HepG2 (cell line): ENCODE data around the gene PIEZO1. TPM values are rescaled to one million over a fixed set of nuclear protein-coding genes. Genes with fewer than 3 reads are reported as not detected.

Source experiments
- FIP1L1 ChIP-seq: fragments of 200-400 bp; formaldehyde crosslinking; IDR thresholded peaks from 2 replicates; pipeline ENCODE4 v1.6.1; 2018; ENCODE audit warnings: low read depth, mild to moderate bottlenecking, low read length, moderate library complexity, borderline replicate concordance; ENCODE audit not compliant: insufficient read depth
- FOXC1 ChIP-seq: sonication (generic); formaldehyde crosslinking; IDR thresholded peaks from 2 replicates; pipeline ENCODE4 v1.8.0; 2022; ENCODE audit warnings: mild to moderate bottlenecking, missing genetic modification reagents, borderline replicate concordance
- HNF1B ChIP-seq: sonication (generic); formaldehyde crosslinking; IDR thresholded peaks from 2 replicates; pipeline ENCODE4 v1.5.1; 2020; ENCODE audit warnings: mild to moderate bottlenecking, moderate library complexity, missing genetic modification reagents
- HNRNPLL ChIP-seq: fragments of 200-400 bp; formaldehyde crosslinking; IDR thresholded peaks from 2 replicates; pipeline ENCODE4 v1.6.1; 2017; ENCODE audit warnings: mild to moderate bottlenecking, low read depth, low read length; ENCODE audit not compliant: poor library complexity, severe bottlenecking
- MED8 ChIP-seq: sonication (generic); formaldehyde crosslinking; IDR thresholded peaks from 2 replicates; pipeline ENCODE4 v1.8.1; 2023; ENCODE audit warnings: mild to moderate bottlenecking, missing genetic modification reagents; ENCODE audit not compliant: insufficient replicate concordance
- MEIS1 ChIP-seq: sonication (generic); formaldehyde crosslinking; IDR thresholded peaks from 2 replicates; pipeline ENCODE4 v1.9.0; 2021; ENCODE audit warnings: mild to moderate bottlenecking, missing genetic modification reagents, moderate library complexity, borderline replicate concordance
- MYNN ChIP-seq: sonication (generic); formaldehyde crosslinking; IDR thresholded peaks from 2 replicates; pipeline ENCODE4 v1.4.0; 2020; ENCODE audit warnings: mild to moderate bottlenecking, low read depth, missing genetic modification reagents
- NCOA5 ChIP-seq: sonication (generic); formaldehyde crosslinking; IDR thresholded peaks from 2 replicates; pipeline ENCODE4 v1.4.0; 2020; ENCODE audit warnings: missing genetic modification reagents
- NR2F6 ChIP-seq, 2 experiments: IDR thresholded peaks; 2 replicates each; pipeline ENCODE4 v1.6.1; 2016; ENCODE audit warnings: antibody characterized with exemption in 1 of 2, mild to moderate bottlenecking in 1 of 2
- WIZ ChIP-seq: sonication (generic); formaldehyde crosslinking; IDR thresholded peaks from 2 replicates; pipeline ENCODE4 v1.5.1; 2020; ENCODE audit warnings: mild to moderate bottlenecking, missing genetic modification reagents
- ZNF460 ChIP-seq: sonication (generic); formaldehyde crosslinking; IDR thresholded peaks from 2 replicates; pipeline ENCODE4 v1.5.1; 2020; ENCODE audit warnings: missing genetic modification reagents, mild to moderate bottlenecking, borderline replicate concordance
- ZNF468 ChIP-seq: sonication (generic); formaldehyde crosslinking; IDR thresholded peaks from 2 replicates; pipeline ENCODE4 v1.8.0; 2022; ENCODE audit warnings: mild to moderate bottlenecking, moderate library complexity, missing genetic modification reagents
- ZNF605 ChIP-seq: sonication (generic); formaldehyde crosslinking; IDR thresholded peaks from 2 replicates; pipeline ENCODE4 v1.8.0; 2022; ENCODE audit warnings: mild to moderate bottlenecking, missing genetic modification reagents
- ZNF709 ChIP-seq: sonication (generic); formaldehyde crosslinking; IDR thresholded peaks from 2 replicates; pipeline ENCODE4 v1.5.0; 2020; ENCODE audit warnings: mild to moderate bottlenecking, missing genetic modification reagents
- ZNF772 ChIP-seq: sonication (generic); formaldehyde crosslinking; IDR thresholded peaks from 2 replicates; pipeline ENCODE4 v1.5.0; 2020; ENCODE audit warnings: mild to moderate bottlenecking, missing genetic modification reagents
- polyA plus RNA-seq, 8 experiments: library from polyadenylated mRNA; depleted of rRNA in 3 of 8; stranded (reverse) in 7 of 8; unstranded in 1 of 8; fragments of >200 nt; fragmentation: Illumina TruSeq in 4 of 8; extraction: Trizol in 4 of 8; gene quantifications; 2 replicates each; pipeline versions ENCODE4 v1.2.1 to v1.2.3, GENCODE V29; 2011 to 2016; ENCODE audit warnings: low read depth in 4 of 8, missing spikeins in 1 of 8, mixed read lengths in 1 of 8; ENCODE audit not compliant: insufficient read depth in 1 of 8
- total RNA-seq, 5 experiments: library from RNA; depleted of rRNA; stranded (reverse); fragments of >200 nt; fragmentation: Illumina TruSeq; extraction: Trizol; gene quantifications; 2 replicates each; pipeline ENCODE4 v1.2.3, GENCODE V29; 2016; ENCODE audit warnings: low read depth in 1 of 5
- TF ChIP-seq, protein P1 (sequence below): sonication (generic); formaldehyde crosslinking; IDR thresholded peaks from 2 replicates; pipeline ENCODE4 v1.5.0; 2020; ENCODE audit warnings: mild to moderate bottlenecking, missing genetic modification reagents
- TF ChIP-seq, protein P2 (sequence below): sonication (generic); formaldehyde crosslinking; IDR thresholded peaks from 2 replicates; pipeline ENCODE4 v1.9.0; 2021; ENCODE audit warnings: missing genetic modification reagents, mild to moderate bottlenecking, borderline replicate concordance
- TF ChIP-seq, protein P3 (sequence below): sonication (generic); formaldehyde crosslinking; IDR thresholded peaks from 2 replicates; pipeline ENCODE4 v1.4.0; 2020; ENCODE audit warnings: missing genetic modification reagents, borderline replicate concordance
- TF ChIP-seq, protein P4 (sequence below): sonication (generic); formaldehyde crosslinking; IDR thresholded peaks from 2 replicates; pipeline ENCODE4 v1.4.0; 2020; ENCODE audit warnings: low read depth, mild to moderate bottlenecking, missing genetic modification reagents

PIEZO1 gene
- total and polyA plus RNA-seq, 2 of the 13 experiments (the other 11 are each of a cell fraction or from before 2014, with no cell fraction given), result 67.9 to 85.0 TPM

DNA sequence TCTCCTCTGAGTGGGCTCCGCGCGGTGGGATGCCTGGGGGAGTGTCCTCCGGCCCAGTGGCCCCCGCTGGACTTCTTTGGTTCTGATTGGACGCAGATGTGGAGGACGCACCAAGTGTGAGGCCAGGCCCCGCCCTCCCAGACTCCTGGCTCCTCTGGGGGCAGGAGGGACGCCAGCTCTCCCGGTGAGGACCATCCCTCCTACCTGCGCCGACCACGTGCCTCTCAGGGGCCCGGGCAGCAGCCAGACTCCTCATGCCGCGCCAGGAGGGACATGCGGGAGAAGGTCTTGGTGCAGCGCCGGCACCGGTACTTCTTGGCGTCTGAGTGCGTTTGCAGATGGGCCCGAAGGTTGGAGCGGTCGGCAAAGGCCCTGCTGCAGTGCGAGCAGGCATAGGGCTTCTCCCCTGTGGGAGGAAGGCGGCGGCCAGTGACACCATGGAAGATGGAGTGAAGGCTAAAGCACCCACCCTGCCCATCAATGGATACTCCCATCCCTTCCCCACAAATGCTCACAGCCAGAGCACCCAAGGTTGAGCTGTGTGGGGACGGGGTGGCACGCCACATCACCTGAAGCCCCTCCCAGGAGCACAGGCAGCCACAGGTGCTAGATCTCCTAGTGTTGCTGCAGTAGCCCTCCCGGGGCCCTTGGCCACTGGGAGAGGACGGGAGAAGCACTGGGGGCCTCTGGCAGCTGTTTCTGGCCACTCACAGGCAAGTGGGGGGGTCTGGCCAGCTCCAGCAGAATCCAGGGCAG, 106.6 kb downstream of the PIEZO1 start (continued):
- TF ChIP-seq ZNF460 (CRISPR knock-in tag), result no peak
- TF ChIP-seq NCOA5, result no peak
- TF ChIP-seq, protein P1, sequence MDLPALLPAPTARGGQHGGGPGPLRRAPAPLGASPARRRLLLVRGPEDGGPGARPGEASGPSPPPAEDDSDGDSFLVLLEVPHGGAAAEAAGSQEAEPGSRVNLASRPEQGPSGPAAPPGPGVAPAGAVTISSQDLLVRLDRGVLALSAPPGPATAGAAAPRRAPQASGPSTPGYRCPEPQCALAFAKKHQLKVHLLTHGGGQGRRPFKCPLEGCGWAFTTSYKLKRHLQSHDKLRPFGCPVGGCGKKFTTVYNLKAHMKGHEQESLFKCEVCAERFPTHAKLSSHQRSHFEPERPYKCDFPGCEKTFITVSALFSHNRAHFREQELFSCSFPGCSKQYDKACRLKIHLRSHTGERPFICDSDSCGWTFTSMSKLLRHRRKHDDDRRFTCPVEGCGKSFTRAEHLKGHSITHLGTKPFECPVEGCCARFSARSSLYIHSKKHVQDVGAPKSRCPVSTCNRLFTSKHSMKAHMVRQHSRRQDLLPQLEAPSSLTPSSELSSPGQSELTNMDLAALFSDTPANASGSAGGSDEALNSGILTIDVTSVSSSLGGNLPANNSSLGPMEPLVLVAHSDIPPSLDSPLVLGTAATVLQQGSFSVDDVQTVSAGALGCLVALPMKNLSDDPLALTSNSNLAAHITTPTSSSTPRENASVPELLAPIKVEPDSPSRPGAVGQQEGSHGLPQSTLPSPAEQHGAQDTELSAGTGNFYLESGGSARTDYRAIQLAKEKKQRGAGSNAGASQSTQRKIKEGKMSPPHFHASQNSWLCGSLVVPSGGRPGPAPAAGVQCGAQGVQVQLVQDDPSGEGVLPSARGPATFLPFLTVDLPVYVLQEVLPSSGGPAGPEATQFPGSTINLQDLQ (CRISPR knock-in tag), result no peak
- TF ChIP-seq ZNF772 (CRISPR knock-in tag), result no peak
- TF ChIP-seq, protein P2, sequence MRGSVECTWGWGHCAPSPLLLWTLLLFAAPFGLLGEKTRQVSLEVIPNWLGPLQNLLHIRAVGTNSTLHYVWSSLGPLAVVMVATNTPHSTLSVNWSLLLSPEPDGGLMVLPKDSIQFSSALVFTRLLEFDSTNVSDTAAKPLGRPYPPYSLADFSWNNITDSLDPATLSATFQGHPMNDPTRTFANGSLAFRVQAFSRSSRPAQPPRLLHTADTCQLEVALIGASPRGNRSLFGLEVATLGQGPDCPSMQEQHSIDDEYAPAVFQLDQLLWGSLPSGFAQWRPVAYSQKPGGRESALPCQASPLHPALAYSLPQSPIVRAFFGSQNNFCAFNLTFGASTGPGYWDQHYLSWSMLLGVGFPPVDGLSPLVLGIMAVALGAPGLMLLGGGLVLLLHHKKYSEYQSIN (CRISPR knock-in tag), result no peak
- no peak for TF ChIP-seq ZNF468 (CRISPR knock-in tag)
- no peak; the same call in 1 of the 2 replicates for TF ChIP-seq ZNF605 (CRISPR knock-in tag)
- peak; percentile 61; the same call in 1 of the 2 replicates for TF ChIP-seq ZNF709 (CRISPR knock-in tag)
- TF ChIP-seq FIP1L1, result no peak
- TF ChIP-seq MYNN (CRISPR knock-in tag), result no peak
- TF ChIP-seq NR2F6 (IDR thresholded peaks at IDR 0.05), result no peak
- no peak for TF ChIP-seq NR2F6 (CRISPR knock-in tag; IDR thresholded peaks at IDR 0.05)
- no peak for TF ChIP-seq HNF1B
- TF ChIP-seq, protein P3, sequence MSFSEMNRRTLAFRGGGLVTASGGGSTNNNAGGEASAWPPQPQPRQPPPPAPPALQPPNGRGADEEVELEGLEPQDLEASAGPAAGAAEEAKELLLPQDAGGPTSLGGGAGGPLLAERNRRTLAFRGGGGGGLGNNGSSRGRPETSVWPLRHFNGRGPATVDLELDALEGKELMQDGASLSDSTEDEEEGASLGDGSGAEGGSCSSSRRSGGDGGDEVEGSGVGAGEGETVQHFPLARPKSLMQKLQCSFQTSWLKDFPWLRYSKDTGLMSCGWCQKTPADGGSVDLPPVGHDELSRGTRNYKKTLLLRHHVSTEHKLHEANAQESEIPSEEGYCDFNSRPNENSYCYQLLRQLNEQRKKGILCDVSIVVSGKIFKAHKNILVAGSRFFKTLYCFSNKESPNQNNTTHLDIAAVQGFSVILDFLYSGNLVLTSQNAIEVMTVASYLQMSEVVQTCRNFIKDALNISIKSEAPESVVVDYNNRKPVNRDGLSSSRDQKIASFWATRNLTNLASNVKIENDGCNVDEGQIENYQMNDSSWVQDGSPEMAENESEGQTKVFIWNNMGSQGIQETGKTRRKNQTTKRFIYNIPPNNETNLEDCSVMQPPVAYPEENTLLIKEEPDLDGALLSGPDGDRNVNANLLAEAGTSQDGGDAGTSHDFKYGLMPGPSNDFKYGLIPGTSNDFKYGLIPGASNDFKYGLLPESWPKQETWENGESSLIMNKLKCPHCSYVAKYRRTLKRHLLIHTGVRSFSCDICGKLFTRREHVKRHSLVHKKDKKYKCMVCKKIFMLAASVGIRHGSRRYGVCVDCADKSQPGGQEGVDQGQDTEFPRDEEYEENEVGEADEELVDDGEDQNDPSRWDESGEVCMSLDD (CRISPR knock-in tag), result no peak
- TF ChIP-seq HNRNPLL, result peak; percentile 18
- TF ChIP-seq WIZ (CRISPR knock-in tag), result 0 out of 2 replicates have a peak, but pooled peaks have one; percentile 42
- peak; percentile 40 for TF ChIP-seq MED8
- no peak for TF ChIP-seq MEIS1 (CRISPR knock-in tag)
- TF ChIP-seq, protein P4, sequence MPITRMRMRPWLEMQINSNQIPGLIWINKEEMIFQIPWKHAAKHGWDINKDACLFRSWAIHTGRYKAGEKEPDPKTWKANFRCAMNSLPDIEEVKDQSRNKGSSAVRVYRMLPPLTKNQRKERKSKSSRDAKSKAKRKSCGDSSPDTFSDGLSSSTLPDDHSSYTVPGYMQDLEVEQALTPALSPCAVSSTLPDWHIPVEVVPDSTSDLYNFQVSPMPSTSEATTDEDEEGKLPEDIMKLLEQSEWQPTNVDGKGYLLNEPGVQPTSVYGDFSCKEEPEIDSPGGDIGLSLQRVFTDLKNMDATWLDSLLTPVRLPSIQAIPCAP, result no peak
- no peak for TF ChIP-seq FOXC1 (CRISPR knock-in tag)
